ENCODE results near the gene AMPD1. TPM values are rescaled to one million over a fixed set of nuclear protein-coding genes. Genes with fewer than 3 reads are reported as not detected.

AMPD1 gene
- total RNA-seq: 0.07 TPM in 1 of 2 replicates, not detected in the other

- no peaks in the 10 kb centered on the region for H3K27me3 ChIP-seq (ENCODE audit: control insufficient read depth, insufficient read depth, low read length)
- H3K4me3 ChIP-seq (ENCODE audit: low read depth, low read length): no peak within 1 kb of the TSS
- no peaks in the 10 kb centered on the region for H3K36me3 ChIP-seq (ENCODE audit: control insufficient read depth, insufficient read depth, low read length)
- TF ChIP-seq CTCF (IDR thresholded peaks at IDR 0.05; ENCODE audit: insufficient read depth, low read length, poor library complexity, severe bottlenecking): no peak
- DNase-seq (ENCODE audit: low read depth): no peak
These were observed at the start of gene AMPD1 for GRCh38 chr1:114695430-114696058. Gene AMPD1 (minus strand): TSS chr1:114695546. CDS start chr1:114695471, 75 bp downstream.

- Histone ChIP-seq H3K36me3 (ENCODE audit: control insufficient read depth, insufficient read depth, low read length) (peaks cover 2% of the 10 kb centered on the region), H3K4me3 (ENCODE audit: low read depth, low read length) (no peak overlapping the region), H3K27me3 (ENCODE audit: control insufficient read depth, insufficient read depth, low read length) (no peaks in the 10 kb centered on the region)
- no peak for DNase-seq (ENCODE audit: low read depth)
- no peak for TF ChIP-seq CTCF (IDR thresholded peaks at IDR 0.05; ENCODE audit: insufficient read depth, low read length, poor library complexity, severe bottlenecking)
These were observed 46.8 kb upstream of the AMPD1 start for GRCh38 chr1:114741963-114742746.

- no peak for TF ChIP-seq CTCF (IDR thresholded peaks at IDR 0.05; ENCODE audit: insufficient read depth, low read length, poor library complexity, severe bottlenecking)
- no peak overlapping the region for H3K4me3 ChIP-seq (ENCODE audit: low read depth, low read length)
- no peaks in the 10 kb centered on the region for H3K36me3 ChIP-seq (ENCODE audit: control insufficient read depth, insufficient read depth, low read length)
- DNase-seq (ENCODE audit: low read depth): no peak
- no peaks in the 10 kb centered on the region for H3K27me3 ChIP-seq (ENCODE audit: control insufficient read depth, insufficient read depth, low read length)
These were observed 45.0 kb upstream of the AMPD1 start for GRCh38 chr1:114740331-114740730.

- Histone ChIP-seq H3K27me3 (ENCODE audit: control insufficient read depth, insufficient read depth, low read length) (no peaks in the 10 kb centered on the region), H3K36me3 (ENCODE audit: control insufficient read depth, insufficient read depth, low read length) (no peaks in the 10 kb centered on the region), H3K4me3 (ENCODE audit: low read depth, low read length) (no peak overlapping the region)
- no peak for DNase-seq (ENCODE audit: low read depth)
- no peak for TF ChIP-seq CTCF (IDR thresholded peaks at IDR 0.05; ENCODE audit: insufficient read depth, low read length, poor library complexity, severe bottlenecking)
These were observed 42.0 kb upstream of the AMPD1 start for GRCh38 chr1:114737314-114737849.

- DNase-seq (ENCODE audit: low read depth): no peak
- H3K4me3 ChIP-seq (ENCODE audit: low read depth, low read length): no peak overlapping the region
- TF ChIP-seq CTCF (IDR thresholded peaks at IDR 0.05; ENCODE audit: insufficient read depth, low read length, poor library complexity, severe bottlenecking): no peak
- H3K27me3 ChIP-seq (ENCODE audit: control insufficient read depth, insufficient read depth, low read length): no peaks in the 10 kb centered on the region
- peaks cover 1% of the 10 kb centered on the region for H3K36me3 ChIP-seq (ENCODE audit: control insufficient read depth, insufficient read depth, low read length)
These were observed 40.1 kb upstream of the AMPD1 start for GRCh38 chr1:114735479-114735878.

All from kidney epithelial cell (primary cell).